ENCODE measurements around the gene IGDCC3.

The IGDCC3 gene

DNA sequence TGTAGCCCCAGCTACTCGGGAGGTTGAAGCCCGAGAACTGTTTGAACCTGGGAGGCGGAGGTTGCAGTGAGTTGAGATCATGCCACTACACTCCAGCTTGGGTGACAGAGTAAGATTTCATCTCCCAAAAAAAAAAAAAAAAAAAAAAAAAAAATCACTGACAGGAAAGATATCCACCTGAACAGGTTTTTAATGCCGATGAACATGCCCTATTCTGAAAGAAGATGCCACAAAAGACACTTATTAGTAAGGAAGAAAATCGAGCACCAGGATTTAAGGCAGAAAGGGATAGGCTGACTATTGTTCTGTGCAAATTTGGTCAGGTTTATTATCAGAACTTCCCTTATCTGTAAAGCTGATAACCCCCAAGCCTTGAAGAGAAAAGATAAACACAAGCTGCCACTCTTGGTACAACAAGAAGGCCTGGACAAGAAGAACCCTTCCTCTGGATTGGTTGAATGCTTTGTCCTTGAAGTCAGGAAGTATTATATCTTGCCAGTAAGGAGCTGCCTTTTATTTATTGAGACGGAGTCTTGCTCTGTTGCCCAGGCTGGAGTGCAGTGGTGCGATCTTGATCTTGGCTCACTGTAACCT is 88.4 kb downstream of the IGDCC3 start:
- Histone ChIP-seq H3K9me2 (replicated peaks; ENCODE audit: insufficient read depth, low read length) (no peaks in the 10 kb centered on the region), H3K27ac (ENCODE audit: low read depth, low read length) (no peak overlapping the region), H3K9me3 (ENCODE audit: insufficient read depth, low read length) (no peaks in the 10 kb centered on the region), H3K79me2 (ENCODE audit: insufficient read depth, low read length) (no peaks in the 10 kb centered on the region), H3F3A (ENCODE audit: insufficient read depth) (peaks cover 7% of the 10 kb centered on the region; the same call in 1 of the 2 replicates), H4K20me1 (ENCODE audit: low read depth, low read length) (no peaks in the 10 kb centered on the region), H3K4me2 (ENCODE audit: low read depth, low read length, poor library complexity, severe bottlenecking) (no peak overlapping the region), H2AFZ (ENCODE audit: low read depth, low read length, severe bottlenecking) (no peak overlapping the region), H3K9ac (ENCODE audit: low read length) (no peak overlapping the region), H3K36me3 (ENCODE audit: low read length) (no peaks in the 10 kb centered on the region), H3K27me3 (ENCODE audit: low read length) (no peaks in the 10 kb centered on the region), H3K4me3 (ENCODE audit: insufficient read depth, low read length, poor library complexity, severe bottlenecking) (no peak overlapping the region)
- no peak for TF ChIP-seq EZH2phosphoT487 (conservative IDR thresholded peaks at IDR 0.05; ENCODE audit: low read length)
- TF ChIP-seq, protein P1, sequence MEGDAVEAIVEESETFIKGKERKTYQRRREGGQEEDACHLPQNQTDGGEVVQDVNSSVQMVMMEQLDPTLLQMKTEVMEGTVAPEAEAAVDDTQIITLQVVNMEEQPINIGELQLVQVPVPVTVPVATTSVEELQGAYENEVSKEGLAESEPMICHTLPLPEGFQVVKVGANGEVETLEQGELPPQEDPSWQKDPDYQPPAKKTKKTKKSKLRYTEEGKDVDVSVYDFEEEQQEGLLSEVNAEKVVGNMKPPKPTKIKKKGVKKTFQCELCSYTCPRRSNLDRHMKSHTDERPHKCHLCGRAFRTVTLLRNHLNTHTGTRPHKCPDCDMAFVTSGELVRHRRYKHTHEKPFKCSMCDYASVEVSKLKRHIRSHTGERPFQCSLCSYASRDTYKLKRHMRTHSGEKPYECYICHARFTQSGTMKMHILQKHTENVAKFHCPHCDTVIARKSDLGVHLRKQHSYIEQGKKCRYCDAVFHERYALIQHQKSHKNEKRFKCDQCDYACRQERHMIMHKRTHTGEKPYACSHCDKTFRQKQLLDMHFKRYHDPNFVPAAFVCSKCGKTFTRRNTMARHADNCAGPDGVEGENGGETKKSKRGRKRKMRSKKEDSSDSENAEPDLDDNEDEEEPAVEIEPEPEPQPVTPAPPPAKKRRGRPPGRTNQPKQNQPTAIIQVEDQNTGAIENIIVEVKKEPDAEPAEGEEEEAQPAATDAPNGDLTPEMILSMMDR (IDR thresholded peaks at IDR 0.05; ENCODE audit: insufficient read depth, low read length, poor library complexity, severe bottlenecking) = no peak

DNA sequence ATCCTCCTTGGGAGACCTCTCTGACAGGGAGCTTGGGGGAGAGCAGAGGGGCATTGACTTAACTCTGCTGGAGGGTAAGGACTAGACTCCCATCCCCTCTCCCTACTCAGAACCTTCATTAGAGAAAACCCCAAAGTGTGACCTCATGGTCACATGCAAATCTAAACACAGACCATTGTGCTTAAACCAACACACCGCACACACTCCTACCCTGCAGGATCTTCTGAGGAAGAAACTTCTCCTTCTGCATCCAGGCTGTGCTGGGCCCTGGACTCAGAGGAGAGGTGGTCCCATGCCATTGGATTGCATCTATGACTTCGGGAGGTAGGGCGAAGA is 90.3 kb downstream of the IGDCC3 start:
- Histone ChIP-seq H3K9ac (ENCODE audit: low read length) (peak overlapping the region; percentile 74), H3K36me3 (ENCODE audit: low read length) (no peaks in the 10 kb centered on the region), H3K27ac (ENCODE audit: low read depth, low read length) (peak overlapping the region; percentile 55), H3K9me3 (ENCODE audit: insufficient read depth, low read length) (no peaks in the 10 kb centered on the region), H3K27me3 (ENCODE audit: low read length) (no peaks in the 10 kb centered on the region), H3K79me2 (ENCODE audit: insufficient read depth, low read length) (no peaks in the 10 kb centered on the region), H4K20me1 (ENCODE audit: low read depth, low read length) (no peaks in the 10 kb centered on the region), H3K9me2 (replicated peaks; ENCODE audit: insufficient read depth, low read length) (no peaks in the 10 kb centered on the region), H3K4me3 (ENCODE audit: insufficient read depth, low read length, poor library complexity, severe bottlenecking) (peak overlapping the region; percentile 57), H2AFZ (ENCODE audit: low read depth, low read length, severe bottlenecking) (peak overlapping the region; percentile 92), H3F3A (ENCODE audit: insufficient read depth) (0 out of 2 replicates have a peak, but pooled peaks cover 7% of the 10 kb centered on the region), H3K4me2 (ENCODE audit: low read depth, low read length, poor library complexity, severe bottlenecking) (peak overlapping the region; percentile 90)
- no peak for TF ChIP-seq EZH2phosphoT487 (conservative IDR thresholded peaks at IDR 0.05; ENCODE audit: low read length)
- TF ChIP-seq, protein P1 (IDR thresholded peaks at IDR 0.05; ENCODE audit: insufficient read depth, low read length, poor library complexity, severe bottlenecking) = no peak

DNA sequence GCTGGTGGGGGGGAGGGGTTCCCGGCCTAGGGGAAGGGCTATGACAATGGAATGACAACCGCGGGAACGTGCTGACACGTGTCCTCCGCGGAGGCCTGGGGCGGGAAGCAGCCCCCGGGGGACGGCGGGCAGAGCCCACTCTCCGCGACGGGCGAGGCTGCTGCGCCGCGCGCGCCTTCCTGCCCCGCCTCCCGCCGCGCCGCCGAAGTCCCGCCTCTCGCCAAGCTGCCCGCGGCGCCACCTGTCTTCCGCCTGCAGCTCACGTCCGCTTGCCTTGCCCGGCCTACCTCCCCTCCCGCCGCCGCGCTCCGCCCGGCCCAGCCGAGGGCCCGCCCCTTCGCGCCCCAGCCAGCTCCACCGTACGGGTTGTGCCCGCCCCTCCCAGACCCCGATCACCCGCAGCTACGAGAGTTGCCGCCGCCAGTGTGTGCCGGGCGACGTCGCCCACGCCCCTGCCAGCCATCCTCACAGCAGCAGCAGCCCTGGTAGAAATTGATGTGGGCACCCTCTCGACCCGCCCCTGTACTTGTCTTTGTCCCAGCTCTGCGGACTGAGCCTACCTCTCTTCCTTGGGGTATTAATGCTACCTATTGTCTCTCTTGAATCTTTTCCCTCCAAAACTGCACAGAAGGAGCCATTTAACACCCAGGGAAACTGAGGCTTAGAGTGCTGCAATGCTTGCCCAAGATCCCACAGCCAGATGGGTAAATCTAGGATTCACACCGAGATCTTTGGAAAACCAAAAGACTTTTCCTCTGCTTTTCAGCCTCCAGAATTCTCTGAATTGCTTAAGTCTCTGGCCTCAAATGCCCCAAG is 90.9 kb downstream of the IGDCC3 start, which contains the start of gene PARP16:
Gene PARP16, minus strand, starts transcription at position 180 of the 816 bp plus-strand sequence. CDS start 457 bp downstream, outside the sequence.
- Histone ChIP-seq H3K9me3 (ENCODE audit: insufficient read depth, low read length) (no peaks in the 10 kb centered on the region), H3K9me2 (replicated peaks; ENCODE audit: insufficient read depth, low read length) (no peaks in the 10 kb centered on the region), H3K9ac (ENCODE audit: low read length) (peak within 1 kb of the TSS; percentile 74), H3K4me3 (ENCODE audit: insufficient read depth, low read length, poor library complexity, severe bottlenecking) (peak within 1 kb of the TSS; percentile 62), H3K36me3 (ENCODE audit: low read length) (no peaks in the 10 kb centered on the region), H4K20me1 (ENCODE audit: low read depth, low read length) (no peaks in the 10 kb centered on the region), H3K27ac (ENCODE audit: low read depth, low read length) (peak within 1 kb of the TSS; percentile 55), H3K27me3 (ENCODE audit: low read length) (no peaks in the 10 kb centered on the region), H2AFZ (ENCODE audit: low read depth, low read length, severe bottlenecking) (peak within 1 kb of the TSS; percentile 92), H3F3A (ENCODE audit: insufficient read depth) (0 out of 2 replicates have a peak, but pooled peaks cover 7% of the 10 kb centered on the region), H3K79me2 (ENCODE audit: insufficient read depth, low read length) (no peaks in the 10 kb centered on the region), H3K4me2 (ENCODE audit: low read depth, low read length, poor library complexity, severe bottlenecking) (peak within 1 kb of the TSS; percentile 90)
- TF ChIP-seq EZH2phosphoT487 (conservative IDR thresholded peaks at IDR 0.05; ENCODE audit: low read length) = no peak
- TF ChIP-seq, protein P1 (IDR thresholded peaks at IDR 0.05; ENCODE audit: insufficient read depth, low read length, poor library complexity, severe bottlenecking) = no peak
